Right lung (tissue), 5 donors: ENCODE measurements around the gene STEAP1B. TPM values are rescaled to one million over a fixed set of nuclear protein-coding genes. Genes with fewer than 3 reads are reported as not detected.
"Not testable (repeated sequence)": the region's sequence is repeated elsewhere in the genome, so short reads cannot be mapped to it uniquely, and the experiment has no call there.

Experiments used
- DNase-seq, 2 donors: peaks; one replicate each; pipeline ENCODE4 v3.0.0-alpha.2; 2013
- polyA plus RNA-seq, 5 donors: library from polyadenylated mRNA; unstranded; fragments of 120-200 nt; gene quantifications; one replicate each; pipeline versions ENCODE4 v1.2.1 to v1.2.3, GENCODE V29; 2013; ENCODE audit warnings: inconsistent platforms in 1 of 5, low replicate concordance in 1 of 5; ENCODE audit not compliant: insufficient read length in 5 of 5, insufficient read depth in 1 of 5

STEAP1B gene
- polyA plus RNA-seq, 5 donors: 1.7 to 3.4 (median 2.9) TPM

GRCh38 chr7:22457471-22457870 is 42.5 kb downstream of the STEAP1B start:
- no peak for DNase-seq

GRCh38 chr7:22454446-22454845 is 45.5 kb downstream of the STEAP1B start:
- DNase-seq: no peak

- no peak for DNase-seq
Observed at GRCh38 chr7:22452960-22453558, 46.9 kb downstream of the STEAP1B start.

- no peak for DNase-seq
Observed at GRCh38 chr7:22452142-22452959, 47.6 kb downstream of the STEAP1B start.

- not testable (repeated sequence) for DNase-seq
Observed at GRCh38 chr7:22450013-22450412, 50.0 kb downstream of the STEAP1B start.

- DNase-seq: no peak
Observed at GRCh38 chr7:22447762-22448161, 52.2 kb downstream of the STEAP1B start.

GRCh38 chr7:22447008-22447407 is 53.0 kb downstream of the STEAP1B start:
- DNase-seq: no peak

- DNase-seq: no peak
Observed at GRCh38 chr7:22445853-22446252, 54.1 kb downstream of the STEAP1B start.

- DNase-seq: peak; percentile 48 to 55
Observed at GRCh38 chr7:22445140-22445743, 54.7 kb downstream of the STEAP1B start.

GRCh38 chr7:22444181-22444971 is 55.6 kb downstream of the STEAP1B start:
- no peak for DNase-seq

GRCh38 chr7:22443370-22444180 is 56.4 kb downstream of the STEAP1B start:
- no peak for DNase-seq

- no peak for DNase-seq
Observed at GRCh38 chr7:22442882-22443369, 57.1 kb downstream of the STEAP1B start.

GRCh38 chr7:22442187-22442881 is 57.7 kb downstream of the STEAP1B start:
- no peak for DNase-seq

GRCh38 chr7:22441157-22441556 is 58.8 kb downstream of the STEAP1B start:
- DNase-seq: no peak

GRCh38 chr7:22438994-22439393 is 61.0 kb downstream of the STEAP1B start:
- DNase-seq: no peak

GRCh38 chr7:22436552-22436951 is 63.4 kb downstream of the STEAP1B start:
- not testable (repeated sequence) for DNase-seq

- no peak for DNase-seq
Observed at GRCh38 chr7:22435720-22436119, 64.3 kb downstream of the STEAP1B start.

- DNase-seq: no peak
Observed at GRCh38 chr7:22435105-22435504, 64.9 kb downstream of the STEAP1B start.

- no peak for DNase-seq
Observed at GRCh38 chr7:22433710-22434460, 66.1 kb downstream of the STEAP1B start.
